SW 1271 (cell line): ENCODE data around the gene ADARB2.
"Not testable (repeated sequence)": the region's sequence is repeated elsewhere in the genome, so short reads cannot be mapped to it uniquely, and the experiment has no call there.

ENCODE experiments used
- DNase-seq, 2 experiments: peaks; one replicate each; lab custom pipeline; 2025; lab: John Stamatoyannopoulos, UW

The ADARB2 gene

GRCh38 chr10:1642600-1643160 is 94.6 kb downstream of the ADARB2 start:
- DNase-seq = no peak

DNA sequence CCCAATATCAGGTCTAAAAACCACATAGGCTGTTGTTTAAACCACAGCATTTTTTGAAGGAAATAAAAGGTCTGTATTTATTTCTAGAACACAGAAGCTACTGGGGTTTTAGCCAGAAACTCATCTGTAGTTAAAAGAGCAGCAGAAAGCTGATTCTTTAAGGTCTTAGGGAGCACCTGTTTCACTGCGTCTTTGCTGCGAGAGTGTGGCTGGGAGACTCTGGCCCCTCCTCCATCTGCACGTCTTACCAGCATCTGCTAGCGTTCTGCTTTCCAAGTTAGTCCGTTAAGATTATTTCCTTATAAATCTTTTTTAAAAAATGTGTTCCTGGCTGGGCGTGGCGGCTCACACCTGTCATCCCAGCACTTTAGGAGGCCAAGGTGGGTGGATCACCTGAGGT is 95.9 kb downstream of the ADARB2 start:
- DNase-seq = no peak

DNA sequence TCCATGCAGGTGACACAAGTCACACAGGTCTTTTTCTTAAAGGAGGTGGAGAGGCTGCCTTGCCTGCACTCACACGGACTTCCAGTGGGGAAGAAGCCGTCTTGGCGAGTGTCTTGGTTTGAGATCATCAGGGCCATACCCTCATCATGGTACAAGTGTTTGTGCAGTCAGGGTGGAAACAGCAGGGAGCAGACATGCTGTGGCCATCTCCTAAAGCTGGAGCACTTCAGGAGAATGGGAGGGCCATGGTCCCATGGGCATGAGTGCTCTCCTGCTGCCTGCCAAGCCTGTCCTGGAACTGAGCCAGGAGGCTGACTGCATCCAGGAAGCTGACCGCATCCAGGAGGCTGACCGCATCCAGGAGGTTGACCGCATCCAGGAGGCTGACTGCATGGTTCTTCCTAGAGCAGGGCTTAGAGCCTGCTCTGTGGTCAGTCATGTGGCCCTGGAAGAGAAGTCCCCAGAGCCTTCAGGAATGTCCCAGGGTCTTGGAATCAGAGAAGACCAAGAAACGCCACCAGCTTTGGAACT is 98.4 kb downstream of the ADARB2 start:
- DNase-seq = no peak

GRCh38 chr10:1635340-1635739 is 102.0 kb downstream of the ADARB2 start:
- DNase-seq = no peak

DNA sequence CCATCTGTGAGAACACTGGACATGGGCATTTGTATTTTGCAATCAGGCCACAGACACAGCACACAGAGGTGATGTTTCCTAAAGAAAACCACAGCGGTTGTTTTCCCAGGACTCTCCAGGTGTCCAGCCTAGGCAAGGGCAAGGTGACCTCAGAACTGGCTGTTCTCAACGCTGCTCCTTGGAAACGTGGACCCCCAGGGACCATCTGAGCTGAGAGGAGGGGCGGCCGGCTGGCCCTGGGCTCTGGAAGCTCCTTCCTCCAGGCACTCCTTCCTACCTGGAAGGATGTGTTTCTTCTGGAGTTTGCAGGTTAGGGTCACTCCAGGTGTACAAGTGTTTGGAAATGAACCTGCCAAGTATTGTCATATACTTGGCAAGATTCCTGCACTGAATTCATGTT is 103.1 kb downstream of the ADARB2 start:
- no peak for DNase-seq

DNA sequence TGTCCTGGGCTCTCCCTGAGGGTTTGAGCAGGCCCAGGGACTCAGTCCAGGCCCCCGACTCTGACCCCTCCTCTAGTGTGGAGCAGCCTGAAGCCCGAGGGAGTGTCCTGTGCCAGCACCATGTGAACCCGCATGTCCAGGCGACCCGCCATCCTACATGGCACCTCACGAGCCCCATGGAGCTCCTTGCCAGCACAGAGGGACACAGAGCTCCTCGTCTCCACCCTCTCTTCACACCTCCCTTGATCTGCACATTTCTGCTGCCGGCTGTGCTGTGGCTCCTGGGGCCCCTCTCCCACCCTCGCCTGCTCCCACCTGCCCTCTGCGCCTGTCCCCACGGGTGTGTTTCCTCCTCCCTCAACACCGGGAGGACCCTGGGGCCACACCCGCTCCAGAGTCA is 103.5 kb downstream of the ADARB2 start:
- no peak for DNase-seq

DNA sequence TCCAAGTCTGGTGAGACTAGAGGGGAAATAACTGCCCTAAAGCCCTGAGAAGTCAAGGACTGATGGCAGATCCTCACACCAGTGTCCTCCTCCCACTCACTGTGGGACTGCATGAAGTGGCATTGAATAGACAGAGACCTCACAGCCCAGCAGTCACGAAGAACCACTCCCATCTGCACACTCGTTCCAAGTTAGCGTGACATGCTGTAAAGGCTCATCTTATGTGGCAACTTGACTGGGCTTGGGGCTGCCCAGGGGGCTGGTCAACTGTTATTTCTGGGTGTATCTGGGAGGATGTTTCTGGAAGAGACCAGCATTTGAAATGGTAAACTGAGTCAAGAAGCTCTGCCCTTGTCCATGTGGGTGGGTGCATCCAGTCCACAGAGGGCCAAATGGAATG is 104.7 kb downstream of the ADARB2 start:
- DNase-seq = no peak

DNA sequence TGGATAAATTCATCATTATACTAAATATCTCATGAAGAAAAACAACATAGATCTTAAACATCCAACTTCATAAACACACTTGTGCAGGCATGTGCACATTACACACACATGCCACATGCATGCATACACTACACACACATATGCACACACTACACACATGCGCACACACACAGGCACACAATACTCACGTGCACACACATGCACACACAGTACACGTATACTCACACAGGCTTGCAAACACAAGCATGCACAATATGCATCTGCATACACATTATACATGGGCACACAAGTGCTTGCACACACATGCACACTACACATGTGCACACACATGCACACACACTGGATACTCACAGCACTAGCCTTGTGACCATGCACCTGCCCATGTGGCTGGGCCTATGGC is 105.2 kb downstream of the ADARB2 start:
- DNase-seq = no peak

- DNase-seq = no peak
Observed at GRCh38 chr10:1631282-1631681, 106.0 kb downstream of the ADARB2 start.

DNA sequence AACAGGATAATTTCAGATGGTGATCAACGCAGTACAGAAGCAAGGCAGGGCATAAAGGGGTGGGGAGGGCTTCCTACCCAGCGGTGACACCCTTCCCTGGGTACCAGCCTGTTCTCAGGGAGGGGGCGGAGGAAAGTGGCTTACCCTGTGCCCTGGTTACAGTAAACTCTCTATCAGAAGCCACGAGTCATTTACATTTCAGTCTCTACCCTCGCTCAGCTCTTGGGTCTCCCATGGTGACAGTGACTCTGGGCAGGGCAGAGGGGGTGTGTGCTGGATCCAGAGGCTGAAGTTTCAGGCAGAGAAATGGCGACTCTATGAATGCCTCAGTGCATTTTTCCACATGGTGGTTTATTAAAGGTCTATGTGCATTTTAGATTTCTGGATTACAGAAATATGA is 107.0 kb downstream of the ADARB2 start:
- DNase-seq = no peak

- DNase-seq = no peak
Observed at GRCh38 chr10:1629326-1630198, 107.8 kb downstream of the ADARB2 start.

- no peak for DNase-seq
Observed at GRCh38 chr10:1628757-1629156, 108.6 kb downstream of the ADARB2 start.

DNA sequence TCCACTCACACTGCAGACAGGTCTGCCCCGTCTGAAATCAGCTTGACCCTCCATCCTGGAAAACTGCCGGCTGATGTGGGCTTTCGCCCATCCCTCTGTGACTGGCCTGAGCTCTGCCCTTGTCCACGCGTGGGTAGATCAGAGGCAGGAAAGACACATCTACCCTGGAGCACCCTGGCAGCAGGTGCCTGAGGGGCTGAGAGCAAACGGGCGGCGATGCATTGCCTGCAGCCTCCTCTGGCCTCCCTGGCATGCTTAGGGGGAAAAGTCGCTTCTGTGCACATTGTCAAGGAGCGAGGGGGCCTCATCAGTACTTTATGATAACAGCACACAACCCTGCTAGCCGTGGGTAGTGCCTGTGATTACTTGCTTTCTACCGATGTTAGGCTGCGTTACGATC is 109.4 kb downstream of the ADARB2 start:
- DNase-seq = no peak

GRCh38 chr10:1626835-1627234 is 110.5 kb downstream of the ADARB2 start:
- DNase-seq = no peak

GRCh38 chr10:1626410-1626809 is 110.9 kb downstream of the ADARB2 start:
- DNase-seq = no peak

DNA sequence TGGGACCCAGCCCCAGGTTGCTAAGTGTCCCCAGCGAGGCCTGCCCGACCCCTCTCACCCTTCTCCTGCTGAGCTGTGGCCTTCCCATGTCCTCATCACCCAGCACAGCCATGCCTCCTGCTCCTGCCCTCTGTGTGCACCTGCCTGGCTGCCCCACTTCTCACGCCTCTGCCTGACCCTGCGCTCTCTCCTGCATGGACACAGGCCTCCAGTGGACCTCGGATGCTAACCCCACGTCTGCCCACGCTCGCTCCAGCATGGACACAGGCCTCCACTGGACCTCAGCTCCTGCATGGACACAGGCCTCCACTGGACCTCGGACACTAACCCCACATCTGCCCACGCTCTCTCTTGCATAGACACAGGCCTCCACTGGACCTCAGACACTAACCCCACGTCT is 111.6 kb downstream of the ADARB2 start:
- DNase-seq = no peak

DNA sequence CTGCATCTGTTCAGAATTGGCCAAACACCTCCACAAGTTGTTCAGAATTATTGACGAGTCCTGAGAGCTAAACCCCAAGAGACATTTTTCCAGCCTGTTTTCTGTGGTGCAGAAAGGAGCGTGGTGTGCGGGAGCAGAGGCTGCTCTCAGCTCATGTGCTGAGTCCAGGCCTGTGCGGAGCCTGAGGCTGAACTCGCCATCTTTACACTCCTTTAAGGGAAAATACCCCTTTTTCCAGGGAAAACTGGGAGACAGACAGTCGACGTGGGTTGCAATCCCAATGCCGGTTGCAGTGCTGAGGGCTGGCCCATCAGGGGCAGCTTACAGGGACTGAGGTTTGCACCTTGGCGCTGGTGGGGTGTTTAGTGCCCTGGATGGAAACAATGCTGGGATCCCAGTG is 112.2 kb downstream of the ADARB2 start:
- no peak for DNase-seq

DNA sequence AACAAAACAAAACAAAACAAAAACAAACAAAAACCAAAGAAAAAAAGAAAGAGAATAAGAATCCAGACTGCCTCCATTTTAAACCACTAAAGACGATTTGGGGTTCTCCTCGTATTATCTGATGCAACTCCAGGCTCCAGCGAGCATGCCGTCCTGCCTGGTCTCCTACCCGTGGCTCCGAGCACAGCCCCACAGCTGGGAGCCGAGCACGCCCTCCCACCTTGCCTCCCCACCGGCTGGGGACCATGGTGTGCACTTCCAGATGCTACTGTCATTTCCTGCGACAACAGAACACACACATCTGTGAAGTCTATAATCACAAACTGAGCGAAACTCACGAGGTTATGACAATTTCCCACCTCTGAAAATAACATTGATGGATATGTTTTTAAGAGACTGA is 113.1 kb downstream of the ADARB2 start:
- DNase-seq = no peak

DNA sequence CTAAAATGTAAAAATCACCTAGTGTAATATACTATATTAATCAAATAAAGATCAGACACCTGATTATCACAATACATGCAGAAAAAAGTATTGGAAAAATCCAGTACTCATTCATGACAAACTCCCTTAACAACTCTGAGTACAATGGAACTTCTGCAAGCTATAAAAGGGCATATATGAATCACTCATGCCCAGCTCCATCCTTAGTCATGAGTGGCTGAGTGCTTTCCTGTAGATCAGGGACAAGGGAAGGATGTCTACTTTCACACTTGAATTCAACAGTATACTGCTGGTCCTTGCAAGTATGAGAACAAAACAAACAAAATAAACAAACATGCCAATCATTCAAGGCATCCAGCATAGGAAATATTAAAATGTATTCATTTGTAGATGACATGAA is 116.5 kb downstream of the ADARB2 start:
- DNase-seq = no peak

- DNase-seq = not testable (repeated sequence)
Observed at GRCh38 chr10:1617376-1618317, 119.7 kb downstream of the ADARB2 start.

DNA sequence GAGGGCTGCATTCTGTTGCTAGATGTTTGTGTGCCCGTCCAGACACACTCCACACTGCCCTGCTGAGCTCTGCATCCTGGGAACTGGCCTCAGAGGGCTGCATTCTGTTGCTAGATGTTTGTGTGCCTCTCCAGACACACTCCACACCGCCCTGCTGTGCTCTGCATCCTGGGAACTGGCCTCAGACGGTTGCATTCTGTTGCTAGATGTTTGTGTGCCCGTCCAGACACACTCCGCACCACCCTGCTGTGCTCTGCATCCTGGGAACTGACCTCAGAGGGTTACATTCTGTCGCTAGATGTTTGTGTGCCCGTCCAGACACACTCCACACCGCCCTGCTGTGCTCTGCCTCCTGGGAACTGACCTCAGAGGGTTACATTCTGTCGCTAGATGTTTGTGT is 120.6 kb downstream of the ADARB2 start:
- DNase-seq = not testable (repeated sequence)

DNA sequence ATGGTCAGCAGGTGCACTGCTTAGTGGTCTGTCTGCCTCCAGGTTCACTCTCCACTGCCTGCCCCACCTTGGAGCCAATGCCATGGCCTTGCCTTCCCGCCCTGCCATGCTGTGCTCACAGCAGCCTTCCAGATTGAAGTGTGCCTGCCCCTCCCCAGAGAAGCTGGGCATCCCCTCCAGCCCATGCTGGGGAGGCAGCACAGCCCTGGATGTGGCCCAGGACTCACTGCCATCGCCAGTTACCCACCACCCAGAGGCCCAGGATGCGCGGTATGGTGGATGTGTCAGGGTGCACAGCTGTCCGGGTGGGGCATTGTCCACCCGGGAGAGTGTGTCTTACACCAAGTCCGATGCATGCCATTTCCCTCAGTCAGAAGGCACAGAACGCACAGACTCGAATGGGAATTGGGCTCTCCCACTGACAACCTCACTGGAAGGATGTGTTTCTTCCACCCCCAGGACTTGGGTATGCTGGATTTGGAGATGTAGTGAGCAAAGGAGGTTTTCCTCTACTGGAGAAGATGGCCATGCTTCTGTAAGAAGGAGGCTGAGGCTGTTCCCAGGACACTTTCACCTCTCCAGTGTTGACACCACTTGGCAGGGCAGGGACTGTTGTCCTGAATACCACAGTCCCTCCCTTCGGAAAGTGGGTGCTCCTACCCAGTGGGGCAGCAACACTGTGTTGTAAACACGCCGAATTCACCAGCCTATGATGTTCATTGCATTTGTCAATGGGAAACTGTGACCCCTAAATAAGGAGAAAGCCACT is 122.0 kb downstream of the ADARB2 start:
- no peak for DNase-seq
